Stimulated activated naive CD4-positive, alpha-beta T cell (primary cell): ENCODE measurements around the gene PKD1L1.

Experiments
- DNase-seq, 6 experiments: peaks; one replicate each; lab custom pipeline; 2025; lab: John Stamatoyannopoulos, UW

PKD1L1 gene

DNA sequence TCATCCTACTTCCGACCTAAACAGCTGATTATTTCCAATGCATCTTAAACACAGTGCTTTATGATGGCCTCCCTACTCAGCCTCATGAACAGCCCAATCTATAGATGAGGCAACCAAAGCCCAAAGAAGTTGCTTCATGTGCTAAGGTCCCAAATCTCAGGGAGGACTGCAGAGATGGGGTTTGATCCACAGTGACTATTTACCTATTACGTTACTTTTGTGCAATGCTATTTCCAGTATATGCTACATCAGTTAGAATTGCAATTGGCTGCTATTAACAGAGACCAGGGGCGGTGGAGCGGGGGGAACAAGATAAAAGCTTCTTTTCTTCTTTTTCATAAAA is 213.3 kb downstream of the PKD1L1 start:
- no peak for DNase-seq

DNA sequence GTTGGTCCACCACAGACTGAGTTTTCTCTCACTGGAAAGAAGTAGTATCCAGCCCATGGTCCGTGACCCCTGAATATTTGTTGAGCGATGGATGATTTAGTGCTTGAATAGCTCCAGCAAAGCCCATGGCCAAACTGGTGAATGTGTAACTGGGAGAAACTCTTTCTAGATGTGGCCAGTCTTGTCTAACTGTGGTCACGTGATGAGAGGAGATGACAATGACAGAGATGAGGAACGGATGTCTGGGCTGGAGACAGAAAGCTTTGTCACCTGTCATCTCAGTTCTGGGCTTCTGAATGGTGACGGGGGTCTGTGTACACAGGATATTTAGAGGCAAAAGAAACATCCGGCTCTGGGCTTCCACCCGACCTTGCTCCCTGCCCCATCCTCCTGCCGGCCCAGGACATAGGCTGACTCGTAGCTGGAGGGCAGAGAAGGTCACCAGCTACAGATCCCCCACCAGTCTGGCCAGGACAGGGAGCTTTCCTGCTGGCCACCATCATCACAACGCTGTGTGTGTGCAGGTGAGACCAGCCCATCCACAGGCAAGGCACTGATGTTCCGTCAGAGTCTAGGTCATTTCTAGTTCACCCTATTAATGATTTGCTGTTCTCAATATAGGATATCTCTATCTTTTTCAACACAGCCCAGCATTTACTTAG is 213.8 kb downstream of the PKD1L1 start:
- no peak for DNase-seq

GRCh38 chr7:47730142-47730541 is 218.1 kb downstream of the PKD1L1 start:
- DNase-seq = no peak

GRCh38 chr7:47726047-47726726 is 222.1 kb downstream of the PKD1L1 start:
- no peak for DNase-seq

- no peak for DNase-seq
Measured at GRCh38 chr7:47725031-47725780, 223.1 kb downstream of the PKD1L1 start.
